Breast epithelium (tissue), 4 donors: ENCODE measurements around the gene ANTXRL. TPM values are rescaled to one million over a fixed set of nuclear protein-coding genes. Genes with fewer than 3 reads are reported as not detected.
"Not testable (repeated sequence)": the region's sequence is repeated elsewhere in the genome, so short reads cannot be mapped to it uniquely, and the experiment has no call there.

Experiments used
- DNase-seq, 2 donors: peaks; one replicate each; pipeline ENCODE4 v3.0.0-alpha.2; 2019; ENCODE audit warnings: low spot score in 2 of 2
- H3K27ac ChIP-seq, 2 donors: fragments of 200-600 bp; sonication (generic) in 1 of 2; one replicate each; pipeline ENCODE4 v1.5.1; 2016 to 2019; ENCODE audit warnings: mild to moderate bottlenecking in 1 of 2
- H3K27me3 ChIP-seq, 2 donors: fragments of 200-600 bp; sonication (generic) in 1 of 2; one replicate each; pipeline versions ENCODE4 v1.5.1 to v1.6.0; 2017 to 2019; ENCODE audit warnings: control low read depth in 1 of 2, mild to moderate bottlenecking in 1 of 2
- H3K36me3 ChIP-seq: fragments of 200-600 bp; one replicate; pipeline ENCODE4 v1.5.1; 2019
- H3K4me1 ChIP-seq, 2 donors: fragments of 200-600 bp; sonication (generic); one replicate each; pipeline ENCODE4 v1.5.1; 2016 to 2019; ENCODE audit warnings: control low read depth in 1 of 2
- H3K4me3 ChIP-seq, 3 donors: fragments of 200-600 bp; sonication (generic); 1 replicate in 2 of 3; 2 replicates in 1 of 3; pipeline ENCODE4 v1.5.1; 2016 to 2019; ENCODE audit warnings: mild to moderate bottlenecking in 3 of 3, moderate library complexity in 2 of 3
- H3K9me3 ChIP-seq, 2 donors: fragments of 200-600 bp; sonication (generic) in 1 of 2; one replicate each; pipeline ENCODE4 v1.5.1; 2016 to 2019; ENCODE audit warnings: control low read depth in 1 of 2
- CTCF ChIP-seq, 3 donors: fragments of 450-650 bp; IDR thresholded peaks; one replicate each; pipeline ENCODE4 v1.5.1; 2016 to 2017; ENCODE audit warnings: antibody characterized with exemption in 3 of 3, mild to moderate bottlenecking in 3 of 3, moderate library complexity in 3 of 3
- POLR2A ChIP-seq: fragments of 450-650 bp; IDR thresholded peaks from one replicate; pipeline ENCODE4 v1.6.1; 2016; ENCODE audit warnings: antibody characterized with exemption, mild to moderate bottlenecking, moderate library complexity
- POLR2AphosphoS5 ChIP-seq, 3 donors: sonication (generic); formaldehyde crosslinking; IDR thresholded peaks; one replicate each; pipeline ENCODE4 v1.6.1; 2017; ENCODE audit warnings: antibody characterized with exemption in 3 of 3
- intact Hi-C: fragments of 100-400 bp; cut with DNase I; formaldehyde crosslinking; loops from one replicate; pipeline ENCODE4 v1.15.1; 2023; ENCODE audit warnings: low total_unique reads
- total RNA-seq, 3 donors: library from RNA; depleted of rRNA; stranded (reverse); fragments of >200 nt; gene quantifications; one replicate each; pipeline ENCODE4 v1.1.0, GENCODE V29; 2016

ANTXRL gene
- total RNA-seq, 3 donors from 2014 or later, result 0.15 TPM; not detected in 2

GRCh38 chr10:46298477-46299285 lies 11.9 kb downstream of the ANTXRL start:
- TF ChIP-seq CTCF (IDR thresholded peaks at IDR 0.05) (no peak), POLR2A (no peak), POLR2AphosphoS5 (IDR thresholded peaks at IDR 0.05) (no peak)
- DNase-seq, result no peak
- intact Hi-C loops, result no loop called here

GRCh38 chr10:46299286-46299535 lies 12.4 kb downstream of the ANTXRL start:
- Histone ChIP-seq H3K36me3 (no peaks in the 10 kb centered on the region), H3K27me3 (no peaks in the 10 kb centered on the region), H3K4me1 (no peaks in the 10 kb centered on the region), H3K9me3 (no peaks in the 10 kb centered on the region), H3K27ac (no peak overlapping the region), H3K4me3 (no peak overlapping the region)
- TF ChIP-seq CTCF (IDR thresholded peaks at IDR 0.05) (no peak), POLR2A (no peak), POLR2AphosphoS5 (IDR thresholded peaks at IDR 0.05) (no peak)
- intact Hi-C loops, result no loop called here
- peak in 1 of 2 donors; percentile 22 for DNase-seq

More at GRCh38 chr10:46298477-46299285, 11.9 kb downstream of the ANTXRL start:
- Histone ChIP-seq H3K27ac (no peak overlapping the region), H3K9me3 (no peaks in the 10 kb centered on the region), H3K27me3 (no peaks in the 10 kb centered on the region), H3K4me1 (no peaks in the 10 kb centered on the region), H3K36me3 (no peaks in the 10 kb centered on the region), H3K4me3 (no peak overlapping the region)

- Histone ChIP-seq H3K4me1 (peaks cover 0 to 2% of the 10 kb centered on the region in 2 donors), H3K4me3 (no peak overlapping the region), H3K27ac (no peak overlapping the region), H3K36me3 (no peaks in the 10 kb centered on the region), H3K27me3 (no peaks in the 10 kb centered on the region), H3K9me3 (no peaks in the 10 kb centered on the region)
- peak in 1 of 2 donors; percentile 27 for DNase-seq
- intact Hi-C loops, result no loop called here
- TF ChIP-seq POLR2A, result no peak
- no peak for TF ChIP-seq POLR2AphosphoS5 (IDR thresholded peaks at IDR 0.05)
- no peak for TF ChIP-seq CTCF (IDR thresholded peaks at IDR 0.05)
Measured at GRCh38 chr10:46299536-46300369, 13.0 kb downstream of the ANTXRL start.

- H3K9me3 ChIP-seq, H3K36me3 ChIP-seq, H3K27me3 ChIP-seq, intact Hi-C loops, H3K4me3 ChIP-seq, H3K4me1 ChIP-seq, H3K27ac ChIP-seq: not testable (repeated sequence)
- peak; percentile 7 to 47 for DNase-seq
Measured at GRCh38 chr10:46300370-46300711, 13.5 kb downstream of the ANTXRL start.

- H3K9me3 ChIP-seq, result no peaks in the 10 kb centered on the region
- no peak overlapping the region for H3K27ac ChIP-seq
- peaks cover 0 to 5% of the 10 kb centered on the region in 2 donors for H3K4me1 ChIP-seq
- TF ChIP-seq POLR2AphosphoS5 (IDR thresholded peaks at IDR 0.05), result no peak
- no peak for TF ChIP-seq CTCF (IDR thresholded peaks at IDR 0.05)
- no peak for TF ChIP-seq POLR2A
- peak; percentile 15 to 30 for DNase-seq
- no peak overlapping the region for H3K4me3 ChIP-seq
- no peaks in the 10 kb centered on the region for H3K27me3 ChIP-seq
- intact Hi-C loops, result no loop called here
- no peaks in the 10 kb centered on the region for H3K36me3 ChIP-seq
Measured at GRCh38 chr10:46301056-46301645, 14.4 kb downstream of the ANTXRL start.
